Nephron progenitor cell (in vitro differentiated cells): ENCODE measurements around the gene INHBE.

ENCODE experiments used
- DNase-seq: peaks from one replicate; pipeline ENCODE4 v3.0.0; 2021
- H3K27ac Mint-ChIP-seq: 2 replicates; pipeline ENCODE4 v1.8.0; 2021; ENCODE audit warnings: mild to moderate bottlenecking, moderate library complexity, mixed read lengths
- H3K27me3 Mint-ChIP-seq: 2 replicates; pipeline ENCODE4 v1.8.0; 2021; ENCODE audit warnings: mild to moderate bottlenecking, low read depth, mixed read lengths; ENCODE audit not compliant: poor library complexity
- H3K36me3 Mint-ChIP-seq: 2 replicates; pipeline ENCODE4 v1.8.0; 2021; ENCODE audit warnings: low read depth, mixed read lengths
- H3K4me1 Mint-ChIP-seq: 2 replicates; pipeline ENCODE4 v1.8.0; 2021; ENCODE audit warnings: mixed read lengths
- H3K4me3 Mint-ChIP-seq: 2 replicates; pipeline ENCODE4 v1.8.0; 2021; ENCODE audit warnings: mild to moderate bottlenecking, moderate library complexity, mixed read lengths
- H3K9me3 Mint-ChIP-seq: 2 replicates; pipeline ENCODE4 v1.8.0; 2021; ENCODE audit warnings: mild to moderate bottlenecking, moderate library complexity, mixed read lengths
- TF ChIP-seq, protein P1 (sequence below): fragments of 200-600 bp; sonication (generic); IDR thresholded peaks from 2 replicates; pipeline ENCODE4 v1.5.0; 2021; ENCODE audit warnings: antibody characterized with exemption

Gene INHBE

GRCh38 chr12:57452181-57452936 is 2.7 kb upstream of the INHBE start:
- Mint-ChIP-seq H3K4me3 (no peak overlapping the region), H3K27ac (no peak overlapping the region), H3K27me3 (peaks cover 6% of the 10 kb centered on the region), H3K9me3 (peaks cover 4% of the 10 kb centered on the region), H3K36me3 (no peaks in the 10 kb centered on the region), H3K4me1 (peaks cover 54% of the 10 kb centered on the region)
- no peak for DNase-seq
- TF ChIP-seq, protein P1, sequence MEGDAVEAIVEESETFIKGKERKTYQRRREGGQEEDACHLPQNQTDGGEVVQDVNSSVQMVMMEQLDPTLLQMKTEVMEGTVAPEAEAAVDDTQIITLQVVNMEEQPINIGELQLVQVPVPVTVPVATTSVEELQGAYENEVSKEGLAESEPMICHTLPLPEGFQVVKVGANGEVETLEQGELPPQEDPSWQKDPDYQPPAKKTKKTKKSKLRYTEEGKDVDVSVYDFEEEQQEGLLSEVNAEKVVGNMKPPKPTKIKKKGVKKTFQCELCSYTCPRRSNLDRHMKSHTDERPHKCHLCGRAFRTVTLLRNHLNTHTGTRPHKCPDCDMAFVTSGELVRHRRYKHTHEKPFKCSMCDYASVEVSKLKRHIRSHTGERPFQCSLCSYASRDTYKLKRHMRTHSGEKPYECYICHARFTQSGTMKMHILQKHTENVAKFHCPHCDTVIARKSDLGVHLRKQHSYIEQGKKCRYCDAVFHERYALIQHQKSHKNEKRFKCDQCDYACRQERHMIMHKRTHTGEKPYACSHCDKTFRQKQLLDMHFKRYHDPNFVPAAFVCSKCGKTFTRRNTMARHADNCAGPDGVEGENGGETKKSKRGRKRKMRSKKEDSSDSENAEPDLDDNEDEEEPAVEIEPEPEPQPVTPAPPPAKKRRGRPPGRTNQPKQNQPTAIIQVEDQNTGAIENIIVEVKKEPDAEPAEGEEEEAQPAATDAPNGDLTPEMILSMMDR, result no peak

GRCh38 chr12:57452937-57453509 is 2.1 kb upstream of the INHBE start:
- no peak overlapping the region for H3K4me3 Mint-ChIP-seq
- no peaks in the 10 kb centered on the region for H3K36me3 Mint-ChIP-seq
- no peak overlapping the region for H3K27ac Mint-ChIP-seq
- TF ChIP-seq, protein P1, result peak; percentile 84
- peaks cover 54% of the 10 kb centered on the region for H3K4me1 Mint-ChIP-seq
- peaks cover 9% of the 10 kb centered on the region for H3K27me3 Mint-ChIP-seq
- peak; percentile 90 for DNase-seq
- H3K9me3 Mint-ChIP-seq, result peaks cover 4% of the 10 kb centered on the region

DNA sequence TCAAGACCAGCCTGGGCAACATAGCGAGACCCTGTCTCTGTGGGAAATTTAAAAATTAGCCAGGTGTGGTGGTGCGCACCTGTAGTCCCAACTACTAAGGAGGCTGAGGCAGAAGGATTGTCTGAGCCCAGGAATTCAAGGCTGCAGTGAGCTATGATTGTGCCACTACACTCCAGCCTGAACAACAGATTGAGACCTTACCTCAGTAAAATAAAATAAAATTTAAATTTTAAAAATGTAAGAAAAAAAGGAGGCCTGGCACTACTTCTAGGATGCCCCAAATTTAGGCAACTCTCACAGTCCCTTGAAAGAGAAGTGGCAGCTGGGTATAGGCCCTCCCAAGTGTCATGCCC is 918 bp upstream of the INHBE start:
- Mint-ChIP-seq H3K4me3 (no peak overlapping the region), H3K36me3 (no peaks in the 10 kb centered on the region), H3K9me3 (no peaks in the 10 kb centered on the region), H3K27me3 (peaks cover 9% of the 10 kb centered on the region), H3K27ac (no peak overlapping the region), H3K4me1 (peaks cover 65% of the 10 kb centered on the region)
- TF ChIP-seq, protein P1, result no peak
- no peak for DNase-seq

DNA sequence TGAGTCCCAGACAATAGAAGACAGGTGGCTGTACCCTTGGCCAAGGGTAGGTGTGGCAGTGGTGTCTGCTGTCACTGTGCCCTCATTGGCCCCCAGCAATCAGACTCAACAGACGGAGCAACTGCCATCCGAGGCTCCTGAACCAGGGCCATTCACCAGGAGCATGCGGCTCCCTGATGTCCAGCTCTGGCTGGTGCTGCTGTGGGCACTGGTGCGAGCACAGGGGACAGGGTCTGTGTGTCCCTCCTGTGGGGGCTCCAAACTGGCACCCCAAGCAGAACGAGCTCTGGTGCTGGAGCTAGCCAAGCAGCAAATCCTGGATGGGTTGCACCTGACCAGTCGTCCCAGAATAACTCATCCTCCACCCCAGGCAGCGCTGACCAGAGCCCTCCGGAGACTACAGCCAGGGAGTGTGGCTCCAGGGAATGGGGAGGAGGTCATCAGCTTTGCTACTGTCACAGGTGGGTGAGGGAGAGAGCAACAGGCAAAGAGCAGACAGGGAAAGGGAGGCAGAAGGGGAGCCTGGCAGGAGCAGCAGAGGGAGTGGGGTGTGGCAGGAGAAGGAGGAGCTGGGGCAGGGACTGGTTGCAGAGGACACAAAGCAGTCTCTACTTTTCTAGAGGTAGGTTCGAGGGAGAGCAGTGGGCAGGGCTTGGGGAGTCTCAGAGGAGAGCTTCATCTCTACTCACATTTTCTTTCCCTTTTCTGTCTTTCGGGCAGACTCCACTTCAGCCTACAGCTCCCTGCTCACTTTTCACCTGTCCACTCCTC is 452 bp downstream of the INHBE start:
- Mint-ChIP-seq H3K36me3 (no peaks in the 10 kb centered on the region), H3K27ac (no peak overlapping the region), H3K4me3 (peak overlapping the region; percentile 74), H3K4me1 (peaks cover 77% of the 10 kb centered on the region), H3K27me3 (peaks cover 17% of the 10 kb centered on the region), H3K9me3 (no peaks in the 10 kb centered on the region)
- TF ChIP-seq, protein P1, result no peak
- DNase-seq, result no peak

DNA sequence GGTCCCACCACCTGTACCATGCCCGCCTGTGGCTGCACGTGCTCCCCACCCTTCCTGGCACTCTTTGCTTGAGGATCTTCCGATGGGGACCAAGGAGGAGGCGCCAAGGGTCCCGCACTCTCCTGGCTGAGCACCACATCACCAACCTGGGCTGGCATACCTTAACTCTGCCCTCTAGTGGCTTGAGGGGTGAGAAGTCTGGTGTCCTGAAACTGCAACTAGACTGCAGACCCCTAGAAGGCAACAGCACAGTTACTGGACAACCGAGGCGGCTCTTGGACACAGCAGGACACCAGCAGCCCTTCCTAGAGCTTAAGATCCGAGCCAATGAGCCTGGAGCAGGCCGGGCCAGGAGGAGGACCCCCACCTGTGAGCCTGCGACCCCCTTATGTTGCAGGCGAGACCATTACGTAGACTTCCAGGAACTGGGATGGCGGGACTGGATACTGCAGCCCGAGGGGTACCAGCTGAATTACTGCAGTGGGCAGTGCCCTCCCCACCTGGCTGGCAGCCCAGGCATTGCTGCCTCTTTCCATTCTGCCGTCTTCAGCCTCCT is 1.1 kb downstream of the INHBE start:
- Mint-ChIP-seq H3K4me3 (peak overlapping the region; percentile 74), H3K36me3 (no peaks in the 10 kb centered on the region), H3K9me3 (no peaks in the 10 kb centered on the region), H3K27me3 (peaks cover 18% of the 10 kb centered on the region), H3K27ac (no peak overlapping the region), H3K4me1 (peaks cover 77% of the 10 kb centered on the region)
- TF ChIP-seq, protein P1, result peak; percentile 58
- peak; percentile 59 for DNase-seq
